ENCODE measurements around the gene DUS4L. TPM values are rescaled to one million over a fixed set of nuclear protein-coding genes. Genes with fewer than 3 reads are reported as not detected.

Gene DUS4L
- total and polyA plus RNA-seq, 2 donors (not counting 3 experiments of a cell fraction or from before 2014, with no cell fraction given), result 2.5 to 9.6 TPM

- Histone ChIP-seq H3K4me1 (ENCODE audit: control insufficient read depth, extremely low read depth, insufficient read depth, low read length) (peaks cover 9% of the 10 kb centered on the region), H3K4me2 (ENCODE audit: insufficient read depth, low read length) (no peak overlapping the region), H4K20me1 (replicated peaks; ENCODE audit: control insufficient read depth, extremely low read depth, insufficient read depth, low read length) (no peaks in the 10 kb centered on the region), H3K9me3 (replicated peaks; ENCODE audit: control insufficient read depth, insufficient read depth, low read length) (no peaks in the 10 kb centered on the region), H3K27ac (ENCODE audit: insufficient read depth, low read depth, low read length) (no peak overlapping the region), H3K79me2 (ENCODE audit: control insufficient read depth, insufficient read depth, low read length) (no peaks in the 10 kb centered on the region), H2AFZ (ENCODE audit: low read depth, low read length) (no peak overlapping the region), H3K36me3 (ENCODE audit: control insufficient read depth in 2 of 2, extremely low read depth in 1 of 2, insufficient read depth in 2 of 2, low read length in 2 of 2) (peaks cover 18 to 32% of the 10 kb centered on the region in 2 experiments), H3K9ac (replicated peaks; ENCODE audit: extremely low read depth, insufficient read depth, low read length) (no peak overlapping the region), H3K27me3 (ENCODE audit: control insufficient read depth in 2 of 2, insufficient read depth in 2 of 2, low read length in 2 of 2) (no peaks in the 10 kb centered on the region), H3K4me3 (replicated peaks in 1 of 3; ENCODE audit: insufficient read depth in 1 of 3, low read depth in 1 of 3, low read length in 3 of 3) (no peak overlapping the region), H3K9me1 (replicated peaks; ENCODE audit: control insufficient read depth, extremely low read depth, insufficient read depth, low read length) (no peaks in the 10 kb centered on the region)
- POLR2A ChIA-PET, result no interaction called here
- CTCF ChIA-PET, result no interaction called here
- TF ChIP-seq POLR2A (IDR thresholded peaks at IDR 0.05; ENCODE audit: low read depth, low read length) (no peak), POLR2AphosphoS5 (IDR thresholded peaks at IDR 0.05; ENCODE audit: insufficient read depth, low read depth, low read length) (no peak), JUN (IDR thresholded peaks at IDR 0.05; ENCODE audit: borderline replicate concordance, insufficient read depth, insufficient read length, low read depth) (no peak), MAX (IDR thresholded peaks at IDR 0.05; ENCODE audit: insufficient read depth, insufficient read length) (no peak), MYC (IDR thresholded peaks at IDR 0.05; ENCODE audit: low read depth, low read length) (no peak), CTCF (IDR thresholded peaks at IDR 0.05; ENCODE audit: extremely low read depth in 1 of 2, insufficient read depth in 1 of 2, low read depth in 1 of 2, low read length in 2 of 2) (no peak), GATA2 (IDR thresholded peaks at IDR 0.05; ENCODE audit: insufficient read depth, insufficient read length, low read depth, low read length) (no peak), EZH2 (IDR thresholded peaks at IDR 0.05; ENCODE audit: borderline replicate concordance, low read depth, low read length, severe bottlenecking) (no peak), FOS (IDR thresholded peaks at IDR 0.05; ENCODE audit: borderline replicate concordance, insufficient read depth, low read length) (no peak)
- dilution Hi-C loops (cut with MboI; ENCODE audit: extremely low pct_ligation_motif_present, low sequenced_read_pairs), result no loop called here
- DNase-seq (ENCODE audit: low read depth, low spot score) (no peak), FAIRE-seq (no peak)
- no TSS peak for BruUV-seq (replicated peaks)
- intact Hi-C loops (cut with micrococcal nuclease), result no loop called here
Measured at GRCh38 chr7:107613948-107614347, 50.2 kb downstream of the DUS4L start.

Measured in endothelial cell of umbilical vein (primary cell).